HepG2 (cell line): ENCODE results near the gene NOL4L. TPM values are rescaled to one million over a fixed set of nuclear protein-coding genes. Genes with fewer than 3 reads are reported as not detected.

Source experiments
- ATAC-seq: fragments of 200-7000 bp; cut with Tn5 transposase; 3 replicates; pipeline ENCODE4 v1.9.1; 2020; ENCODE audit warnings: mild to moderate bottlenecking, moderate library complexity
- BruUV-seq: library from RNA; stranded (reverse); fragments of 400-500 nt; replicated peaks from 2 replicates; lab custom pipeline; 2021; lab: Mats Ljungman, UMichigan
- CTCF ChIA-PET: fragments of 300-600 bp; formaldehyde crosslinking; extraction: SDS; loops from one replicate; lab custom pipeline; 2021; ENCODE audit warnings: low total read pairs, inconsistent platforms, low intra/inter-chr PET ratio; lab: Yijun Ruan, JAX
- POLR2A ChIA-PET: fragments of 350-600 bp; sonication (Branson Sonifier 250); formaldehyde crosslinking; loops from one replicate; lab custom pipeline; 2020; ENCODE audit warnings: antibody characterized with exemption, inconsistent platforms; lab: Yijun Ruan, JAX
- DNase-seq: peaks from one replicate; pipeline ENCODE4 v3.0.0-alpha.2; 2015; ENCODE audit warnings: low spot score
- FAIRE-seq: peaks from 3 replicates; lab custom pipeline; 2011; peaks lifted over from hg19 to GRCh38; lab: Jason Lieb, UNC
- H2AFZ ChIP-seq: one replicate; pipeline ENCODE4 v1.6.1; 2011; ENCODE audit warnings: low read length, inconsistent platforms
- H3K27ac ChIP-seq: fragments of 300-600 bp; 3 replicates; pipeline ENCODE4 v1.8.0; 2011; ENCODE audit warnings: mixed run types, mild to moderate bottlenecking, mixed read lengths, low read length, inconsistent platforms; ENCODE audit not compliant: insufficient read depth; ENCODE audit errors: extremely low read length
- H3K27me3 ChIP-seq, 2 experiments: fragments of 200-600 bp in 1 of 2; 2 replicates in 1 of 2; 3 replicates in 1 of 2; pipeline versions ENCODE4 v1.6.0 to v1.8.0; 2011; ENCODE audit warnings: low read length in 2 of 2, mild to moderate bottlenecking in 2 of 2, moderate library complexity in 2 of 2, inconsistent platforms in 1 of 2; ENCODE audit not compliant: insufficient read depth in 2 of 2, control insufficient read depth in 1 of 2
- H3K36me3 ChIP-seq, 2 experiments: fragments of 200-600 bp in 1 of 2; replicated peaks in 1 of 2; 2 replicates in 1 of 2; 3 replicates in 1 of 2; pipeline versions ENCODE4 v1.5.1 to v1.8.0; 2011; ENCODE audit warnings: low read length in 2 of 2, inconsistent platforms in 1 of 2; ENCODE audit not compliant: insufficient read depth in 2 of 2, control insufficient read depth in 1 of 2
- H3K4me1 ChIP-seq: 2 replicates; pipeline ENCODE4 v1.5.1; 2012; ENCODE audit warnings: low read length, inconsistent platforms; ENCODE audit not compliant: insufficient read depth
- H3K4me2 ChIP-seq: 2 replicates; pipeline ENCODE4 v1.6.0; 2011; ENCODE audit warnings: low read depth, low read length, inconsistent platforms
- H3K4me3 ChIP-seq, 3 experiments: fragments of 200-600 bp in 1 of 3; sonication (generic), shearing (Covaris generic) in 1 of 3; replicated peaks in 1 of 3; 2 replicates each; pipeline ENCODE4 v1.5.1; 2011 to 2016; ENCODE audit warnings: low read length in 3 of 3, inconsistent platforms in 2 of 3, low read depth in 2 of 3, mild to moderate bottlenecking in 2 of 3, control low read depth in 1 of 3, mixed read lengths in 1 of 3; ENCODE audit not compliant: insufficient read depth in 1 of 3
- H3K79me2 ChIP-seq: one replicate; pipeline ENCODE4 v1.6.1; 2011; ENCODE audit warnings: low read length, inconsistent platforms; ENCODE audit not compliant: insufficient read depth
- H3K9ac ChIP-seq: 2 replicates; pipeline ENCODE4 v1.6.0; 2011; ENCODE audit warnings: mild to moderate bottlenecking, low read depth, low read length, inconsistent platforms; ENCODE audit not compliant: insufficient read depth
- H3K9me3 ChIP-seq: 2 replicates; pipeline ENCODE4 v1.5.1; 2012; ENCODE audit warnings: mild to moderate bottlenecking, low read length
- H4K20me1 ChIP-seq: 2 replicates; pipeline ENCODE4 v1.6.0; 2011; ENCODE audit warnings: inconsistent platforms, mild to moderate bottlenecking, low read length, moderate library complexity; ENCODE audit not compliant: insufficient read depth
- ADNP ChIP-seq: sonication (generic); formaldehyde crosslinking; IDR thresholded peaks from 2 replicates; pipeline ENCODE4 v1.4.0; 2020; ENCODE audit warnings: missing genetic modification reagents
- CEBPB ChIP-seq: IDR thresholded peaks from 2 replicates; pipeline ENCODE4 v1.6.1; 2011; ENCODE audit warnings: low read depth, low read length, improper control_type of control experiment, borderline replicate concordance
- E2F2 ChIP-seq: sonication (generic); formaldehyde crosslinking; IDR thresholded peaks from 2 replicates; pipeline ENCODE4 v1.4.0; 2020; ENCODE audit warnings: missing genetic modification reagents, borderline replicate concordance
- FOXC1 ChIP-seq: sonication (generic); formaldehyde crosslinking; IDR thresholded peaks from 2 replicates; pipeline ENCODE4 v1.8.0; 2022; ENCODE audit warnings: mild to moderate bottlenecking, missing genetic modification reagents, borderline replicate concordance
- HOXD1 ChIP-seq: sonication (generic); formaldehyde crosslinking; IDR thresholded peaks from 2 replicates; pipeline ENCODE4 v1.5.0; 2020; ENCODE audit warnings: missing genetic modification reagents
- PATZ1 ChIP-seq: sonication (generic); formaldehyde crosslinking; IDR thresholded peaks from 2 replicates; pipeline ENCODE4 v1.4.0; 2020; ENCODE audit warnings: missing genetic modification reagents
- REL ChIP-seq: sonication (generic); formaldehyde crosslinking; conservative IDR thresholded peaks from 2 replicates; pipeline ENCODE4 v1.8.0; 2022; ENCODE audit warnings: mild to moderate bottlenecking, missing genetic modification reagents, moderate library complexity
- STAG1 ChIP-seq: sonication (generic); formaldehyde crosslinking; IDR thresholded peaks from 2 replicates; pipeline ENCODE4 v1.4.0; 2020; ENCODE audit warnings: missing genetic modification reagents
- ZBTB2 ChIP-seq: sonication (generic); formaldehyde crosslinking; IDR thresholded peaks from 2 replicates; pipeline ENCODE4 v1.8.0; 2022; ENCODE audit warnings: low read depth, missing genetic modification reagents
- ZNF180 ChIP-seq: sonication (generic); formaldehyde crosslinking; IDR thresholded peaks from 2 replicates; pipeline ENCODE4 v1.4.0; 2020; ENCODE audit warnings: low read depth, missing genetic modification reagents, borderline replicate concordance
- ZNF260 ChIP-seq: sonication (generic); formaldehyde crosslinking; IDR thresholded peaks from 2 replicates; pipeline ENCODE4 v1.4.0; 2020; ENCODE audit warnings: missing genetic modification reagents, low read depth, mild to moderate bottlenecking, borderline replicate concordance
- ZNF772 ChIP-seq: sonication (generic); formaldehyde crosslinking; IDR thresholded peaks from 2 replicates; pipeline ENCODE4 v1.5.0; 2020; ENCODE audit warnings: mild to moderate bottlenecking, missing genetic modification reagents
- WGBS: methylation state at CpG from one replicate; pipeline ENCODE4 v1.1.6; 2017; ENCODE audit warnings: low lambda C conversion rate; 5-methylcytosine and 5-hydroxymethylcytosine counted together
- in situ Hi-C: cut with HindIII; loops from 2 replicates; pipeline ENCODE4 v1.10.0; 2017; ENCODE audit warnings: low pct_unique_long_range_greater_than_20kb; ENCODE audit not compliant: extremely low pct_ligation_motif_present
- intact Hi-C: fragments of 100-400 bp; cut with micrococcal nuclease; formaldehyde crosslinking; loops from one replicate; pipeline ENCODE4 v1.10.0; 2022; ENCODE audit not compliant: unreplicated experiment
- polyA plus RNA-seq, 8 experiments: library from polyadenylated mRNA; depleted of rRNA in 3 of 8; stranded (reverse) in 7 of 8; unstranded in 1 of 8; fragments of >200 nt; fragmentation: Illumina TruSeq in 4 of 8; extraction: Trizol in 4 of 8; gene quantifications; 2 replicates each; pipeline versions ENCODE4 v1.2.1 to v1.2.3, GENCODE V29; 2011 to 2016; ENCODE audit warnings: low read depth in 4 of 8, missing spikeins in 1 of 8, mixed read lengths in 1 of 8; ENCODE audit not compliant: insufficient read depth in 1 of 8
- total RNA-seq, 5 experiments: library from RNA; depleted of rRNA; stranded (reverse); fragments of >200 nt; fragmentation: Illumina TruSeq; extraction: Trizol; gene quantifications; 2 replicates each; pipeline ENCODE4 v1.2.3, GENCODE V29; 2016; ENCODE audit warnings: low read depth in 1 of 5

Gene NOL4L
- total and polyA plus RNA-seq, 2 of the 13 experiments (the other 11 are each of a cell fraction or from before 2014, with no cell fraction given) = 16.6 to 35.4 TPM

- ATAC-seq = no peak
- no peaks in the 10 kb centered on the region for H3K79me2 ChIP-seq
- H3K4me3 ChIP-seq = no peak overlapping the region
- no peaks in the 10 kb centered on the region for H3K9me3 ChIP-seq
- intact Hi-C loops (no loop called here), in situ Hi-C loops (loop anchor here (5.0 to 25.0 kb wide), 2 partner anchors 41 to 249 kb away; partner anchors contain the start of gene DNMT3B)
- peaks cover 0 to 3% of the 10 kb centered on the region in 2 experiments; a peak in 3 of 5 replicates for H3K36me3 ChIP-seq
- H4K20me1 ChIP-seq = no peaks in the 10 kb centered on the region
- POLR2A ChIA-PET = no interaction called here
- BruUV-seq = no TSS peak
- WGBS = 72% methylated on average over 18 of the region's 18 CpGs
- H3K27me3 ChIP-seq = no peaks in the 10 kb centered on the region
- H3K27ac ChIP-seq = no peak overlapping the region
- H3K9ac ChIP-seq = no peak overlapping the region
- no peak for DNase-seq
- no peak for FAIRE-seq
- H2AFZ ChIP-seq = no peak overlapping the region
- CTCF ChIA-PET = no interaction called here
- H3K4me1 ChIP-seq = peaks cover 50% of the 10 kb centered on the region
- H3K4me2 ChIP-seq = no peak overlapping the region
- peak; percentile 59; the same call in 1 of the 2 replicates for TF ChIP-seq CEBPB
- TF ChIP-seq REL (CRISPR knock-in tag) = no peak
- 0 out of 2 replicates have a peak, but pooled peaks have one; percentile 27 for TF ChIP-seq ZNF772 (CRISPR knock-in tag)
These were observed 71.9 kb downstream of the NOL4L start for GRCh38 chr20:32513031-32513866.

- Histone ChIP-seq H2AFZ (no peak overlapping the region), H3K4me1 (peaks cover 50% of the 10 kb centered on the region), H3K27ac (no peak overlapping the region), H3K79me2 (no peaks in the 10 kb centered on the region), H3K4me2 (no peak overlapping the region), H3K4me3 (no peak overlapping the region), H3K9ac (no peak overlapping the region), H3K27me3 (no peaks in the 10 kb centered on the region), H3K36me3 (peaks cover 0 to 1% of the 10 kb centered on the region in 2 experiments; a peak in 1 of 5 replicates), H4K20me1 (no peaks in the 10 kb centered on the region), H3K9me3 (no peaks in the 10 kb centered on the region)
- in situ Hi-C loops = loop anchor here (5.0 to 25.0 kb wide), 2 partner anchors 40 to 250 kb away; partner anchors contain the start of gene DNMT3B
- ChIA-PET POLR2A (no interaction called here), CTCF (no interaction called here)
- ATAC-seq (no peak), DNase-seq (no peak), FAIRE-seq (no peak)
- no TSS peak for BruUV-seq
- WGBS = 46% methylated on average over 3 of the region's 3 CpGs
- intact Hi-C loops = no loop called here
- TF ChIP-seq ZBTB2 (CRISPR knock-in tag) = no peak
- TF ChIP-seq ZNF260 (CRISPR knock-in tag) = no peak
- peak; percentile 18; the same call in 1 of the 2 replicates for TF ChIP-seq STAG1
- TF ChIP-seq ADNP (CRISPR knock-in tag) = no peak
- TF ChIP-seq FOXC1 (CRISPR knock-in tag) = no peak
- peak; percentile 10; the same call in 1 of the 2 replicates for TF ChIP-seq PATZ1 (CRISPR knock-in tag)
- TF ChIP-seq HOXD1 (CRISPR knock-in tag) = 0 out of 2 replicates have a peak, but pooled peaks have one; percentile 40
- TF ChIP-seq E2F2 (CRISPR knock-in tag) = no peak
- TF ChIP-seq ZNF180 = peak; percentile 98; the same call in 1 of the 2 replicates
These were observed 73.1 kb downstream of the NOL4L start for GRCh38 chr20:32512047-32512385.
